ENCODE measurements around the gene PTGER3. TPM values are rescaled to one million over a fixed set of nuclear protein-coding genes. Genes with fewer than 3 reads are reported as not detected.
A peak's percentile ranks its signal among the peaks of the same experiment; 100 is the strongest.

PTGER3 gene
- total and polyA plus RNA-seq, 4 experiments from 2014 or later, result 0.20 TPM; not detected in 3

DNA sequence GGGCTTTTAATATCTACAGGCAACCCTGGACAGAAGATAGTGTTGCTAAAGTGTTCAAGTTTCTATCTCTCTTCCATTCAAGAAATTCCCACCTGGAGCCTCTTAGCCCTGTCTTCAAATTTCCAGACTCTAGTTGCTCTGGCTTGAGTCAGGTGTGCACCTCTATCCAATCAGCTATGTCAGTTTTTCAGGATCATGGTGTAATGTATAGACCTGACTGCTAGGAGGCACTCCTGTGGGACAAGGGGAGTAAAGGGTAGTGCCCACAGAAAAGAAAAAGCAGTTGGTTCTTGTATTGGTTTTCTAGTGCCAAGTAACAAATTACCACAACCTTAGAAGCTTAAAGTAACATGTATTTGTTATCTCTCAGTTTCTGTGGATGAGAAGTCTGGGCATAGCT lies 39.4 kb upstream of the PTGER3 start:
- intact Hi-C loops (cut with micrococcal nuclease), result no loop called here
- no peak for DNase-seq
- no peaks in the 10 kb centered on the region for H3K9me3 ChIP-seq (ENCODE audit: control insufficient read depth in 1 of 2, low read length in 2 of 2)
- no peak overlapping the region for H3K4me3 ChIP-seq (ENCODE audit: low read length in 2 of 2)
- Mint-ChIP-seq H3K4me1 (peaks cover 0 to 1% (median under 1%) of the 10 kb centered on the region in 4 donors), H3K4me3 (no peak overlapping the region), H3K27me3 (peaks cover 5 to 7% of the 10 kb centered on the region in 2 donors), H3K9me3 (no peaks in the 10 kb centered on the region), H3K36me3 (no peaks in the 10 kb centered on the region), H3K27ac (no peak overlapping the region)
- H3K36me3 ChIP-seq (ENCODE audit: insufficient read depth, low read length), result no peaks in the 10 kb centered on the region
- ChIA-PET CTCF (ENCODE audit: partially characterized antibody) (no interaction called here), POLR2A (ENCODE audit: partially characterized antibody) (no interaction called here)
- no peaks in the 10 kb centered on the region for H3K27me3 ChIP-seq (ENCODE audit: insufficient read depth, low read length)
- no peak overlapping the region for H3K27ac ChIP-seq (ENCODE audit: low read depth, low read length)
- H3K4me1 ChIP-seq (ENCODE audit: insufficient read depth, low read length), result no peaks in the 10 kb centered on the region

DNA sequence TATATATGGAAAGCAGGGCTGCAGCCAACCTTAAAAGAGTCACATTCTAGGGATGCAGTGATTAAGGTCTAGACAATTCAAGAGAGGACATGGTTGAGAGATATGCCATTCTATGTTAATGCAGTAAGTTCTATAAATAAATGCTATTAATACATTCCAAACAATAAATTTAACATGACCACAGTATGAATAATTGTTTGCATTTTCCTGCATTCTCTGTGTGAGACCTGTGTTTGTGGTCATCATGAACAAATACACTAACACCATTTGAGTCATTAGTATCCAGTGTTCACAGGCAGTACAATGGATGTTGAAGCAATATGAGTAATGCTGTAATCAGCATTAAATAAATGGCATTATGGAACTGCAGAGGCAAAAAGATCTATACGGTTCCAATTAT lies 38.7 kb upstream of the PTGER3 start:
- Mint-ChIP-seq H3K9me3 (peaks cover 0 to 3% (median 0%) of the 10 kb centered on the region in 8 donors), H3K27me3 (peaks cover 5 to 7% of the 10 kb centered on the region in 2 donors), H3K4me3 (no peak overlapping the region), H3K4me1 (peaks cover 3 to 9% (median 7%) of the 10 kb centered on the region in 4 donors), H3K36me3 (peaks cover 0 to 2% of the 10 kb centered on the region in 2 donors), H3K27ac (no peak overlapping the region)
- no peak overlapping the region for H3K4me3 ChIP-seq (ENCODE audit: low read length in 2 of 2)
- intact Hi-C loops (cut with micrococcal nuclease), result no loop called here
- no peaks in the 10 kb centered on the region for H3K36me3 ChIP-seq (ENCODE audit: insufficient read depth, low read length)
- ChIA-PET POLR2A (ENCODE audit: partially characterized antibody) (no interaction called here), CTCF (ENCODE audit: partially characterized antibody) (no interaction called here)
- H3K4me1 ChIP-seq (ENCODE audit: insufficient read depth, low read length), result peaks cover 6% of the 10 kb centered on the region
- H3K27ac ChIP-seq (ENCODE audit: low read depth, low read length), result no peak overlapping the region
- no peaks in the 10 kb centered on the region for H3K9me3 ChIP-seq (ENCODE audit: control insufficient read depth in 1 of 2, low read length in 2 of 2)
- no peak for DNase-seq
- H3K27me3 ChIP-seq (ENCODE audit: insufficient read depth, low read length), result no peaks in the 10 kb centered on the region

- CTCF ChIA-PET (ENCODE audit: partially characterized antibody), result no interaction called here
- H3K36me3 Mint-ChIP-seq, result peaks cover 8 to 20% of the 10 kb centered on the region in 2 donors
- intact Hi-C loops (cut with micrococcal nuclease), result no loop called here
These were observed 35.7 kb upstream of the PTGER3 start for GRCh38 chr1:71083271-71083670.

GRCh38 chr1:71081697-71082080 lies 34.1 kb upstream of the PTGER3 start:
- Mint-ChIP-seq H3K4me1 (peaks cover 18 to 44% (median 23%) of the 10 kb centered on the region in 4 donors), H3K36me3 (peaks cover 14 to 30% of the 10 kb centered on the region in 2 donors), H3K9me3 (peaks cover 0 to 3% (median 0%) of the 10 kb centered on the region in 8 donors), H3K27ac (peak overlapping the region; percentile 53 to 99 (median 97)), H3K27me3 (peaks cover 3 to 4% of the 10 kb centered on the region in 2 donors), H3K4me3 (peak overlapping the region; percentile 80 to 100 (median 98))
- ChIA-PET POLR2A (ENCODE audit: partially characterized antibody) (interaction anchor here (0.7 to 1.9 kb wide), 11 partner anchors 8 to 878 kb away, joined by 3 to 17 read pairs (median 4); partner anchors contain the start of genes ANKRD13C, CTH and LRRC40), CTCF (ENCODE audit: partially characterized antibody) (interaction anchor here (0.8 to 2.0 kb wide), 10 partner anchors 9 to 877 kb away, joined by 3 to 12 read pairs (median 4); partner anchors contain the start of genes LRRC40 and SRSF11)
- H3K4me1 ChIP-seq (ENCODE audit: insufficient read depth, low read length), result peaks cover 29% of the 10 kb centered on the region
- H3K9me3 ChIP-seq (ENCODE audit: control insufficient read depth in 1 of 2, low read length in 2 of 2), result no peaks in the 10 kb centered on the region
- DNase-seq, result peak in 1 of 5 donors; percentile 21
- H3K27ac ChIP-seq (ENCODE audit: low read depth, low read length), result peak overlapping the region; percentile 95
- peaks cover 14% of the 10 kb centered on the region for H3K36me3 ChIP-seq (ENCODE audit: insufficient read depth, low read length)
- H3K27me3 ChIP-seq (ENCODE audit: insufficient read depth, low read length), result no peaks in the 10 kb centered on the region
- peak overlapping the region; percentile 32 to 95 for H3K4me3 ChIP-seq (ENCODE audit: low read length in 2 of 2)
- intact Hi-C loops (cut with micrococcal nuclease), result loop anchor here (1.0 to 2.0 kb wide), 5 partner anchors 31 to 876 kb away; partner anchors contain the start of genes ANKRD13C, LRRC40 and SRSF11

More at GRCh38 chr1:71083271-71083670, 35.7 kb upstream of the PTGER3 start:
- H3K9me3 Mint-ChIP-seq, result peaks cover 0 to 3% (median 0%) of the 10 kb centered on the region in 8 donors
- H3K9me3 ChIP-seq (ENCODE audit: control insufficient read depth in 1 of 2, low read length in 2 of 2), result no peaks in the 10 kb centered on the region
- peaks cover 26% of the 10 kb centered on the region for H3K4me1 ChIP-seq (ENCODE audit: insufficient read depth, low read length)
- H3K27me3 Mint-ChIP-seq, result peaks cover 4 to 7% of the 10 kb centered on the region in 2 donors
- H3K4me3 ChIP-seq (ENCODE audit: low read length in 2 of 2), result no peak overlapping the region
- no peak overlapping the region for H3K4me3 Mint-ChIP-seq
- peaks cover 6% of the 10 kb centered on the region for H3K36me3 ChIP-seq (ENCODE audit: insufficient read depth, low read length)
- no peaks in the 10 kb centered on the region for H3K27me3 ChIP-seq (ENCODE audit: insufficient read depth, low read length)
- H3K27ac Mint-ChIP-seq, result no peak overlapping the region
- no peak overlapping the region for H3K27ac ChIP-seq (ENCODE audit: low read depth, low read length)
- POLR2A ChIA-PET (ENCODE audit: partially characterized antibody), result no interaction called here
- DNase-seq, result no peak
- peaks cover 14 to 37% (median 23%) of the 10 kb centered on the region in 4 donors for H3K4me1 Mint-ChIP-seq

DNA sequence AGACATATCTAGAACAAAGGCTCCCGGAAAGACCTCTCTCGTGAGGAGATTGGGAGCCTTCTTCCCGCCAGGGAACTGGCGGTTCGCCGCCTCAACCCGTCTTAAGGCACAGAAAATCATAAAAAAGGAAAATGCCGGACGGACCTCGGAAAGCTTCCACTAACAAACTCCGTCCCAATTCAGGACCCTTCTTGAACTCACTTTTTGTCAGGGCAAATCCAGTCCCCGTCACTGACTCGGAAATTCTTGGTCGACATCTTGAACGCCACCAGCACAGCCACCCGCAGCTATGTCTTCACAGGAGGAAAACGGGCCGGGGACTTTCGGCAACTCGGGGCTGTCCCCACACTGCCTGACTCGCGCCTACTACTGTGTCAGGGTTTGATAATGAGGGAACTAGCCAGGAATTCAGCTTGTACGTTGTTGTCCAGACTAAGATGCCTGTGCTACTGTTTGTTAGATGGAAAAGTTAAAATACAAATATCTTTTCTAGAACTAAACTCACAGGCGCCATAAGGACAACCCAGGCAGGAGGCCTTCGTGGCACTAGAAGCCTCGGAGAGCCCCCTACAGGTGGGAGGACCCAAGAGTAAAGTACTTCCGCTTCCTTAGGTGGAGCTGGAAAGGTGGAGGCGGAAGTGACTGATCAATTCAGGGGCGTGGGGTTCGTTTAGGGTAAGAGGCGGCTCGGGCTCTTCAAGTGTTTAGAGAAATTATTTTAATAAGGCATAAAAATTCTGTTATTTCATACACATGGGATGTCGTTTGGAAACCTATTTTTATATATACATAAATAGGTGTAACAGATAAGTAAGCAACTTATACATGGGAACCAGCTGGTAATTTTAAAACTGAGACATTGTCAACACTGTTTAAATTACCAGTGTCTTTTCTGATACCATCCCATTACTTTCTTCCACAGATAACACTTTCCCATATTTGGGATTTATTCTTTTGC lies 33.4 kb upstream of the PTGER3 start, which contains the start of gene ZRANB2:
ZRANB2 (minus strand) TSS at position 297 of the 958 bp plus-strand sequence; CDS start at position 257, 40 bp downstream.
- peak within 1 kb of the TSS; percentile 95 for H3K27ac ChIP-seq (ENCODE audit: low read depth, low read length)
- peaks cover 18 to 37% of the 10 kb centered on the region in 2 donors for H3K36me3 Mint-ChIP-seq
- POLR2A ChIA-PET (ENCODE audit: partially characterized antibody), result interaction anchor here (0.6 to 1.9 kb wide), 19 partner anchors 8 to 877 kb away, joined by 3 to 17 read pairs (median 4); partner anchors contain the start of genes ANKRD13C, CTH, LRRC40 and SRSF11
- H3K27me3 Mint-ChIP-seq, result peaks cover 2 to 3% of the 10 kb centered on the region in 2 donors
- peaks cover 0 to 3% (median 0%) of the 10 kb centered on the region in 8 donors for H3K9me3 Mint-ChIP-seq
- H3K4me1 Mint-ChIP-seq, result peaks cover 18 to 44% (median 27%) of the 10 kb centered on the region in 4 donors
- peak within 1 kb of the TSS; percentile 91 to 100 (median 99) for H3K4me3 Mint-ChIP-seq
- H3K36me3 ChIP-seq (ENCODE audit: insufficient read depth, low read length), result peaks cover 20% of the 10 kb centered on the region
- no peaks in the 10 kb centered on the region for H3K27me3 ChIP-seq (ENCODE audit: insufficient read depth, low read length)
- peak; percentile 93 to 96 (median 95) for DNase-seq
- peak within 1 kb of the TSS; percentile 62 to 95 for H3K4me3 ChIP-seq (ENCODE audit: low read length in 2 of 2)
- peaks cover 29% of the 10 kb centered on the region for H3K4me1 ChIP-seq (ENCODE audit: insufficient read depth, low read length)
- intact Hi-C loops (cut with micrococcal nuclease), result loop anchor here (1.0 to 2.0 kb wide), 5 partner anchors 30 to 876 kb away; partner anchors contain the start of genes ANKRD13C, LRRC40 and SRSF11
- CTCF ChIA-PET (ENCODE audit: partially characterized antibody), result interaction anchor here (0.7 to 2.0 kb wide), 11 partner anchors 8 to 876 kb away, joined by 3 to 12 read pairs (median 4); partner anchors contain the start of genes LRRC40 and SRSF11
- no peaks in the 10 kb centered on the region for H3K9me3 ChIP-seq (ENCODE audit: control insufficient read depth in 1 of 2, low read length in 2 of 2)
- peak within 1 kb of the TSS; percentile 97 to 100 (median 99) for H3K27ac Mint-ChIP-seq

DNA sequence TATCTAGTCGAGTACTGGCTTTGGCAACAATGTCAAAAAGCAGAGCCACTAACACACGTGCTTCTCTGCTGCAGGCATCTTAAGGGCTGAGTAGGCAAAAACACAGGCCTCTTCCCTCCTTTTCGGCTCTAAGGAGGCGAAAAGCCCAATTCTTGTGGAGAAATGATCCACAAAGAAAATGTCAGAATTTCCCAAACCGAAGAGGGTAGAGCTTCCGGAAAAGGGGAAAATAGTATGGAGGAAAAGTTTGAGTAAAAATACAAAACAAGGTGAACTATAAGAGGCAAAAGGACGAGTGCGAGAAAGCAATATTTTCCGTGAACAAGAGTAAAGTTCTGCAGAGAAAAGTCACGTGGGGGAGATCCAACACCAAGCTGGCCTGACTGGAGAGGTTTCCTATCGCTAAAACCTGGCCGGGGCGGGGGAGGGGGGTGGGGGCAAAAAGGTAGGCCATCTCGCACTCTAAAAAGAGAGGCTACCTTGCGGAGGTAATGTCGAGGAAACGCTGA lies 32.7 kb upstream of the PTGER3 start:
- Histone ChIP-seq H3K36me3 (ENCODE audit: insufficient read depth, low read length) (peaks cover 27% of the 10 kb centered on the region), H3K4me1 (ENCODE audit: insufficient read depth, low read length) (peaks cover 31% of the 10 kb centered on the region), H3K4me3 (ENCODE audit: low read length in 2 of 2) (peak overlapping the region; percentile 62 to 95), H3K27me3 (ENCODE audit: insufficient read depth, low read length) (no peaks in the 10 kb centered on the region), H3K27ac (ENCODE audit: low read depth, low read length) (peak overlapping the region; percentile 95), H3K9me3 (ENCODE audit: control insufficient read depth in 1 of 2, low read length in 2 of 2) (no peaks in the 10 kb centered on the region)
- H3K9me3 Mint-ChIP-seq, result peaks cover 0 to 3% (median 0%) of the 10 kb centered on the region in 8 donors
- H3K4me1 Mint-ChIP-seq, result peaks cover 24 to 52% (median 34%) of the 10 kb centered on the region in 4 donors
- H3K36me3 Mint-ChIP-seq, result peaks cover 26 to 44% of the 10 kb centered on the region in 2 donors
- POLR2A ChIA-PET (ENCODE audit: partially characterized antibody), result interaction anchor here (0.6 to 1.9 kb wide), 16 partner anchors 9 to 877 kb away, joined by 3 to 17 read pairs (median 4); partner anchors contain the start of genes ANKRD13C, CTH, LRRC40 and SRSF11
- H3K4me3 Mint-ChIP-seq, result peak overlapping the region; percentile 91 to 100 (median 99)
- peak overlapping the region; percentile 97 to 100 (median 99) for H3K27ac Mint-ChIP-seq
- CTCF ChIA-PET (ENCODE audit: partially characterized antibody), result interaction anchor here (0.7 to 2.0 kb wide), 8 partner anchors 11 to 875 kb away, joined by 3 to 12 read pairs (median 5); partner anchors contain the start of genes LRRC40 and SRSF11
- DNase-seq, result peak in 2 of 5 donors; percentile 7 to 50
- intact Hi-C loops (cut with micrococcal nuclease), result loop anchor here (2.0 kb wide), 1 partner anchor 29 kb away; no protein-coding TSS in a partner anchor
- peaks cover 2 to 3% of the 10 kb centered on the region in 2 donors for H3K27me3 Mint-ChIP-seq
